HG02884 (cell line): Measurements from ENCODE around the gene CPNE6.
"Not testable (repeated sequence)": the region's sequence is repeated elsewhere in the genome, so short reads cannot be mapped to it uniquely, and the experiment has no call there.

Source experiments
- ATAC-seq: cut with Tn5 transposase; IDR thresholded peaks from one replicate; pipeline ENCODE4 v1.9.1; 2021; ENCODE audit warnings: mild to moderate bottlenecking, moderate library complexity; ENCODE audit not compliant: unreplicated experiment

The CPNE6 gene

GRCh38 chr14:24071144-24071697 is at the start of gene CPNE6:
CPNE6 (plus strand) TSS chr14:24071562; CDS start chr14:24072937, 1,375 bp downstream.
- ATAC-seq = no peak

DNA sequence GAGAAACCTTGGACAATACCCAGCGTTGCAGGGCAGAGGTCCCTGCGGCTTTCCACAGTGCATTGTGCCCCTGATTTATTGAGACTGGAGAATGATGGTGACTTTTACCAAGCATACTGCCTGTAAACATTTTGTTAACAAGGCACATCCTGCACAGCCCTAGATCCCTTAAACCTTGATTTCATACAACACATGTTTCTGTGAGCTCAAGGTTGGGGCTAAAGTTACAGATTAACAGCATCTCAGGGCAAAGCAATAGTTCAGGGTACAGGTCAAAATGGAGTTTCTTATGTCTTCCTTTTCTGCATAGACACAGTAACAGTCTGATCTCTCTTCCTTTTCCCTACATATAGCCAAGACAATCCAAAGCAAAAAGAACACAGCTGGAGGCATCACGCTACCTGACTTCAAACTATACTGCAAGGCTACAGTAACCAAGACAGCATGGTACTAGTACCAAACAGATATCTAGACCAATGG is 46.4 kb upstream of the CPNE6 start:
- ATAC-seq = not testable (repeated sequence)

GRCh38 chr14:24029687-24030086 is 41.7 kb upstream of the CPNE6 start:
- not testable (repeated sequence) for ATAC-seq

DNA sequence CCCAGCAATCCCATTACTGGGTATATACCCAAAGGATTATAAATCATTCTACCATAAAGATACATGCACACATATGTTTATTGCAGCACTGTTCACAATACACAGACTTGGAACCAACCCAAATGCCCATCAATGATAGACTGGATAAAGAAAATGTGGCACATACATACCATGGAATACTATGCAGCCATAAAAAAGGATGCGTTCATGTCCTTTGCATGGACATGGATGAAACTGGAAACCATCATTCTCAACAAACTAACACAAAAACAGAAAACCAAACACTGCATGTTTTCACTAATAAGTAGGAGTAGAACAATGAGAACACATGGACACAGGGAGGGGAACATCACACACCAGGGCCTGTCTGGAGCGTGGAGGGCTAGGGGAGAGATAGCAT is 40.0 kb upstream of the CPNE6 start:
- not testable (repeated sequence) for ATAC-seq

GRCh38 chr14:24032727-24033418 is 38.5 kb upstream of the CPNE6 start:
- ATAC-seq = no peak

DNA sequence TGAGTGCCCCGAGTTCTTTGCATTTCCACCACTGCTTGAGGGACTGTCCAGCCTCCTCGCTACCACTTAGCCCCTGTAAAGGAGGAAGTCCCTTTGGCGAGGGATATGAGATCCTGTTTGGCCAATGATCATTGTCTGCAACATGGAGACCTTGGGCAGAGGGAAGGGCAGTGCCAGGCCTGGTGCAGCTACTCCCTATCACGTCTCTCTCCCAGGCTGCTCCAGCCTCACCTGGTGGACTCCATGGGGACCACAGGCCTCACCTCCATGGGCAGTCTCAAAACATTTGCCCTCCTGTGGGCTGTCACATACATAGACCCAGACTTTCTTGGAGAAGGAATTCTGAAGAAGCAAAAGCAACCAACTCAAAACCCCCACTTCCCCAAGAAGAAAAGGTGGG is 35.6 kb upstream of the CPNE6 start:
- ATAC-seq = not testable (repeated sequence)

DNA sequence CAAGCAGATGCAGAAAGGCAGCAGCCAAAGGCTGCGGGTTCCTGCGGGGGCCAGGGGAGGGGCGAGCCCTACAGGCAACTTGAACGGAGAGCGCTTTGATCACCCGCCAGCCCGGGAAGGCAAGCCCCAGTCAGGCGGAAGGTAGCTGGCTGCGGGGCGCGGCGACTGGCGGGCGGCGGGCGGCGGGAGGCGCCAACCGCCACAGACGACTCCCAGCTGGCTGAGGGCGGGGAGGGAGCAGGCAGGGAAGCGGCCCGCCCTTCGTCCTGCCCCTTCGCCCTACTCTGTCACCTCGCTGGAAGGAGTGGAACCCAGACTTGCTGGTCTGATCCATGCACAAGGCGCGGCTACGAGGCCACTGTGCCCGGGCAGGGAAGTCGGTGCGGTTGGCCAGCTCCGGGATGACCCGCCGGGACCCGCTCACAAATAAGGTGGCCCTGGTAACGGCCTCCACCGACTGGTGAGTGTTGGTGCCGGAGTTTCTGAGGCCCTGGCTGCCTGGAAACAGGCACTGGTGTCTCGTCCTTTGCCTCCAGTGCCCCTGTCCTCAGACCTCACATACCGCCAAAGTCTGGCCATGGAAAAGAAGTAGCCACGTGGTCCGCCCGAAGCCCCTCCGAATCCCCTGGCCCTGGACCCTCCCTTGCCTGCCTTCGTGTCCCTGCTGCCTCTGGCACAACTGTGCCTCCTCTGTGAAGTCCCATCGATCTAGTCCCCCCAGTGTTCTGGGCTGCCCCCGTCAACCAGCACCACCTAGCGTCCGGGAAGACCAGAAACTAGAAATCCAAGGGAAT is 35.0 kb upstream of the CPNE6 start:
- ATAC-seq = peak; percentile 53

DNA sequence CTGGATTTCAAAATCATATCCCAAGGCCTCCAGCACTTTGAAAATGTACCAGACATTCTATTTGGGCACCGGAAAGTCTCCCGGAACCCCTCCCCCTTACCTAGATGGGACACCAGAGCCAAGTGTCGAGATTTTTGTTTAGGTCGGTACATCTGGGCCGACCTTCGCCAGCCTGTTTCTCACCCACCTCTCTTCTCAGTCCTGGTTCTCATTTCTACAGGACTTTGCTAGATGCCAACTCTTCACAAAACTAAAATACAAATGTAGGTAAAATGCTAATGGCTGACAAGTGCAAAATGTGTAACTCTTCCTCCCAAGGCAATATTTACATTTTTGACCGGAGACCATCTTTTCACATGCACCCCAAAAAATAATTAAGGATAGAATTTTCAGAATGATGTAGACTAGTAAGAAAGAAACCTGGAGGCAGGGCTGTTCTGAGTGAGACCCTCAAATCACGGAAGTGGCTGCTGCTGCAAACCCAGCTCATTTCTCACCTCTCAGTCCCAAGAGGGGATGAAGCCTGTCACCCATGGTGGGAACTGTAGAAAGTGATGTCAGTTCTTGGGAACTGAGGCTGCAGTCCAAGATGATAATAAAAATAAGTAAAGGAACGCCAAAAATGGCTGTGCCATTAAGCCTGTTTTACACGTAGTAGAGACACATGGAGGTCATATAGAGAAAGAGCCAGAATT is 34.3 kb upstream of the CPNE6 start:
- peak; percentile 26 for ATAC-seq

GRCh38 chr14:24037658-24038037 is 33.7 kb upstream of the CPNE6 start:
- ATAC-seq = no peak

- no peak for ATAC-seq
Observed at GRCh38 chr14:24038686-24039085, 32.7 kb upstream of the CPNE6 start.

- no peak for ATAC-seq
Observed at GRCh38 chr14:24040692-24041091, 30.7 kb upstream of the CPNE6 start.

GRCh38 chr14:24042746-24043145 is 28.6 kb upstream of the CPNE6 start:
- no peak for ATAC-seq

DNA sequence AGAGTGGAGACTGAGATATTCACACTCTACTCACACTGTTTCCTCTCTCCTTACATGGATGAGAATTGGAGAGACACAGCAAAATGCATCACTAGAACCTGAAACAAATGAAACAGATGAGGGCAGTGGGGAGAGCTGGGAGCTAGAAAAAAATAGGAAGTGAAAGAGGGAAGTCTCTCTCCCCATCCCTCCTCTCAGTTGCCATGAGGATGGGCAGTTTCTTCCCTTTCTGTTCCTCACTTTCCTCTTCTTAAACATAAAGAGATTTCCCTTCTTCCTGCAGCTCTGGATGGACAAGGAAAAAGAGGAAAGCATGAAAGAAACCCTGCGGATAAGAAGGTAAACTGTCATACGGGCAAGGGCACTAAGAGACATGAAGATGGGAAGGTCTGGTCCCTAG is 22.4 kb upstream of the CPNE6 start:
- ATAC-seq = not testable (repeated sequence)

DNA sequence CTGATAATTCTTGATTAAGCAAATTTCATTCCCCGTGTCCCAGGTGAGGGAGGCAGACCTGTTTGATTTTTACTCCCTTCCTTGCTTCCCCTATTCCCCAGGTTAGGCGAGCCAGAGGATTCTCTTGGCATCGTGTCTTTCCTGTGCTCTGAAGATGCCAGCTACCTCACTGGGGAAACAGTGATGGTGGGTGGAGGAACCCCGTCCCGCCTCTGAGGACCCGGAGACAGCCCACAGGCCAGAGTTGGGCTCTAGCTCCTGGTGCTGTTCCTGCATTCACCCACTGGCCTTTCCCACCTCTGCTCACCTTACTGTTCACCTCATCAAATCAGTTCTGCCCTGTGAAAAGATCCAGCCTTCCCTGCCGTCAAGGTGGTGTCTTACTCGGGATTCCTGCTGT is 20.6 kb upstream of the CPNE6 start:
- not testable (repeated sequence) for ATAC-seq

- ATAC-seq = no peak
Observed at GRCh38 chr14:24051176-24051788, 20.1 kb upstream of the CPNE6 start.

GRCh38 chr14:24051789-24052655 is 19.3 kb upstream of the CPNE6 start, which contains the start of gene CARMIL3:
CARMIL3 (plus strand) TSS chr14:24052009; CDS start chr14:24052154, 145 bp downstream.
- ATAC-seq = peak; percentile 61

GRCh38 chr14:24052656-24053547 is 18.5 kb upstream of the CPNE6 start:
- ATAC-seq = no peak

DNA sequence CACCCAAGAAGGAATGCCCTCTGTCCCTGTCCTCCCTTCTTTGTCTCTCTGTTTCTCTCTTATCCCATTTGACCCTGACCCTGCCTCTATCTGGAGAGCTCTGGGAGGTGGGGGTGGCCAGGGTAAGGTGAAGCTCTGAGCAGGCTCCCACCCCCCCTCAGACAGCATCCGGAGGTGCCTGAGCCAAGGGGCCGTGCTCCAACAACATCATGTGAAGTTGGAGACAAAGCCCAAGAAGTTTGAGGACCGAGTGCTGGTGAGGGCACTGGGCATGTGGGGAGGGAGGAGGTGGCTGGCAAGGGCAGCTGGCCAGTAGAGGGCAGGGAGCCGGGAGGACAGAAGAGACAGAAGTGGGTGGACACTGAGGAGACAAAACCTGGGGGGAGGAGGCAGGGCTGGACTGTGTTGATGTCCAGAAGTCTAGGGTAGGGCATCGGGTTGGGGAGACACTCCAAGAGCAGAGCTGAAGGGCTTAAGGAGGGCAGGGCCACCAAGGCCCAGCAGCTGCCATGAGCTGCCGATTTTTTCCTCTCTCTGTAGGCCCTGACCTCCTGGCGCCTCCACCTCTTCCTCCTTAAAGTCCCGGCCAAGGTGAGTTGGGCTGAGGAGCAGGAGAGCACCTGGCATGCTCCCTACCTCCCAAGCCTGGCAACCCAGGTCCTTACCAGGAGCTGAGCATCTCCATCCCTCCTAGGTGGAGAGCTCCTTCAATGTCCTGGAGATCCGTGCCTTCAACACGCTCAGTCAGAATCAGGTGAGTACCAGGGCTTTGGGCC is 17.6 kb upstream of the CPNE6 start:
- no peak for ATAC-seq
